Ishikawa (cell line): ENCODE data around the gene GPR63.

Experiments
- CEBPB ChIP-seq: IDR thresholded peaks from 2 replicates; pipeline ENCODE4 v1.6.1; 2012
- EGR1 ChIP-seq: IDR thresholded peaks from 2 replicates; pipeline ENCODE4 v1.6.1; 2012
- EP300 ChIP-seq: IDR thresholded peaks from 2 replicates; pipeline ENCODE4 v1.6.1; 2012; ENCODE audit warnings: borderline replicate concordance
- FOXM1 ChIP-seq: IDR thresholded peaks from 2 replicates; pipeline ENCODE4 v1.6.1; 2012; ENCODE audit warnings: low read depth, borderline replicate concordance
- MAX ChIP-seq: IDR thresholded peaks from 2 replicates; pipeline ENCODE4 v1.6.1; 2012
- REST ChIP-seq: IDR thresholded peaks from 2 replicates; pipeline ENCODE4 v1.6.1; 2012; ENCODE audit warnings: low read depth, mild to moderate bottlenecking
- YY1 ChIP-seq: IDR thresholded peaks from 2 replicates; pipeline ENCODE4 v1.6.1; 2012; ENCODE audit warnings: low read depth
- ZBTB7A ChIP-seq: IDR thresholded peaks from 2 replicates; pipeline ENCODE4 v1.6.1; 2012; ENCODE audit warnings: low read depth

- TF ChIP-seq REST (no peak), FOXM1 (no peak), YY1 (no peak), CEBPB (no peak), EGR1 (no peak), MAX (no peak), ZBTB7A (no peak), EP300 (no peak)
Measured at GRCh38 chr6:96834070-96834469, 3.2 kb downstream of the GPR63 start.
